T-helper 17 cell (primary cell): ENCODE data around the gene HSD11B1L. TPM values are rescaled to one million over a fixed set of nuclear protein-coding genes. Genes with fewer than 3 reads are reported as not detected.
A peak's percentile ranks its signal among the peaks of the same experiment; 100 is the strongest.

ENCODE experiments used
- ATAC-seq: fragments of 150-1000 bp; cut with Tn5 transposase; 2 replicates; pipeline ENCODE4 v1.10.0; 2021; ENCODE audit warnings: mild to moderate bottlenecking, moderate library complexity
- DNase-seq, 3 donors: peaks; one replicate each; pipeline versions ENCODE4 v3.0.0 to v3.0.0-alpha.2; 2020 to 2021
- H3K9me3 ChIP-seq: one replicate; pipeline ENCODE4 v1.7.0; 2013; ENCODE audit warnings: low read length, mild to moderate bottlenecking; ENCODE audit not compliant: control insufficient read depth, poor library complexity, severe bottlenecking
- H3K27ac Mint-ChIP-seq: one replicate; pipeline ENCODE4 v1.8.0; 2022; ENCODE audit warnings: mild to moderate bottlenecking, moderate library complexity, mixed read lengths
- H3K27me3 Mint-ChIP-seq: one replicate; pipeline ENCODE4 v1.8.0; 2022; ENCODE audit warnings: mixed read lengths
- H3K36me3 Mint-ChIP-seq: one replicate; pipeline ENCODE4 v1.8.0; 2022; ENCODE audit warnings: low read depth, mixed read lengths
- H3K4me1 Mint-ChIP-seq: one replicate; pipeline ENCODE4 v1.8.0; 2022; ENCODE audit warnings: mild to moderate bottlenecking, mixed read lengths
- H3K4me3 Mint-ChIP-seq: one replicate; pipeline ENCODE4 v1.8.0; 2022; ENCODE audit warnings: mild to moderate bottlenecking, moderate library complexity, mixed read lengths
- total RNA-seq, 4 donors: library from RNA in 2 of 4; stranded (reverse) in 2 of 4; gene quantifications; one replicate each; pipeline ENCODE4 v1.2.3 and lab custom pipeline; 2022 to 2026

The HSD11B1L gene
- 1 to 10 TPM; 1.4 to 3.1 TPM for total RNA-seq
- 1.5 to 2.0 reads per million in 2 donors for total RNA-seq (lab: John Stamatoyannopoulos, UW)

GRCh38 chr19:5680437-5681368 is at the start of gene HSD11B1L, which contains the start of gene MICOS13:
TSS of gene HSD11B1L (plus strand) at chr19:5681027. CDS start at chr19:5684833, 3,806 bp downstream.
TSS of gene MICOS13 (minus strand) at chr19:5680516. CDS start at chr19:5680486, 30 bp downstream.
- no peaks in the 10 kb centered on the region for H3K9me3 ChIP-seq
- H3K27ac Mint-ChIP-seq, result peak within 1 kb of the TSS; percentile 96
- ATAC-seq (peak; percentile 95), DNase-seq (peak; percentile 95 to 98 (median 96))
- H3K4me3 Mint-ChIP-seq, result peak within 1 kb of the TSS; percentile 94
- no peaks in the 10 kb centered on the region for H3K36me3 Mint-ChIP-seq
- H3K4me1 Mint-ChIP-seq, result peaks cover 31% of the 10 kb centered on the region
- H3K27me3 Mint-ChIP-seq, result no peaks in the 10 kb centered on the region

GRCh38 chr19:5631567-5632240 is 49.1 kb upstream of the HSD11B1L start:
- no peak for ATAC-seq
- Mint-ChIP-seq H3K4me1 (peaks cover 37% of the 10 kb centered on the region), H3K27me3 (no peaks in the 10 kb centered on the region), H3K27ac (peak overlapping the region; percentile 61), H3K4me3 (peak overlapping the region; percentile 19), H3K36me3 (peaks cover 3% of the 10 kb centered on the region)
- no peaks in the 10 kb centered on the region for H3K9me3 ChIP-seq
- DNase-seq, result no peak

GRCh38 chr19:5632241-5632612 is 48.6 kb upstream of the HSD11B1L start:
- H3K27ac Mint-ChIP-seq, result peak overlapping the region; percentile 61
- peaks cover 3% of the 10 kb centered on the region for H3K36me3 Mint-ChIP-seq
- H3K9me3 ChIP-seq, result no peaks in the 10 kb centered on the region
- no peaks in the 10 kb centered on the region for H3K27me3 Mint-ChIP-seq
- no peak for ATAC-seq
- H3K4me1 Mint-ChIP-seq, result peaks cover 36% of the 10 kb centered on the region
- DNase-seq, result no peak
- H3K4me3 Mint-ChIP-seq, result peak overlapping the region; percentile 45

GRCh38 chr19:5632657-5633056 is 48.2 kb upstream of the HSD11B1L start:
- no peak for DNase-seq
- no peak overlapping the region for H3K4me3 Mint-ChIP-seq
- peak overlapping the region; percentile 61 for H3K27ac Mint-ChIP-seq
- H3K27me3 Mint-ChIP-seq, result no peaks in the 10 kb centered on the region
- peaks cover 3% of the 10 kb centered on the region for H3K36me3 Mint-ChIP-seq
- no peaks in the 10 kb centered on the region for H3K9me3 ChIP-seq
- ATAC-seq, result no peak
- H3K4me1 Mint-ChIP-seq, result peaks cover 32% of the 10 kb centered on the region

- Mint-ChIP-seq H3K4me1 (peaks cover 25% of the 10 kb centered on the region), H3K4me3 (no peak overlapping the region), H3K27ac (peak overlapping the region; percentile 68), H3K36me3 (peaks cover 3% of the 10 kb centered on the region), H3K27me3 (no peaks in the 10 kb centered on the region)
- ATAC-seq (no peak), DNase-seq (no peak)
- no peaks in the 10 kb centered on the region for H3K9me3 ChIP-seq
Measured at GRCh38 chr19:5635427-5635826, 45.4 kb upstream of the HSD11B1L start.

GRCh38 chr19:5637971-5638370 is 42.9 kb upstream of the HSD11B1L start:
- H3K9me3 ChIP-seq, result no peaks in the 10 kb centered on the region
- no peak for ATAC-seq
- no peak for DNase-seq
- peaks cover 18% of the 10 kb centered on the region for H3K4me1 Mint-ChIP-seq
- H3K4me3 Mint-ChIP-seq, result no peak overlapping the region
- no peaks in the 10 kb centered on the region for H3K27me3 Mint-ChIP-seq
- peaks cover 8% of the 10 kb centered on the region for H3K36me3 Mint-ChIP-seq
- H3K27ac Mint-ChIP-seq, result no peak overlapping the region

GRCh38 chr19:5641171-5641570 is 39.7 kb upstream of the HSD11B1L start:
- H3K27ac Mint-ChIP-seq, result no peak overlapping the region
- no peaks in the 10 kb centered on the region for H3K27me3 Mint-ChIP-seq
- no peak for DNase-seq
- ATAC-seq, result no peak
- peaks cover 5% of the 10 kb centered on the region for H3K36me3 Mint-ChIP-seq
- H3K4me1 Mint-ChIP-seq, result peaks cover 19% of the 10 kb centered on the region
- no peaks in the 10 kb centered on the region for H3K9me3 ChIP-seq
- no peak overlapping the region for H3K4me3 Mint-ChIP-seq

GRCh38 chr19:5642204-5642603 is 38.6 kb upstream of the HSD11B1L start:
- Mint-ChIP-seq H3K4me1 (peaks cover 27% of the 10 kb centered on the region), H3K27ac (no peak overlapping the region), H3K4me3 (no peak overlapping the region), H3K36me3 (peaks cover 10% of the 10 kb centered on the region), H3K27me3 (no peaks in the 10 kb centered on the region)
- no peak for DNase-seq
- no peak for ATAC-seq
- no peaks in the 10 kb centered on the region for H3K9me3 ChIP-seq

- H3K9me3 ChIP-seq, result no peaks in the 10 kb centered on the region
- ATAC-seq (no peak), DNase-seq (no peak)
- Mint-ChIP-seq H3K4me1 (peaks cover 27% of the 10 kb centered on the region), H3K4me3 (no peak overlapping the region), H3K36me3 (peaks cover 10% of the 10 kb centered on the region), H3K27me3 (no peaks in the 10 kb centered on the region), H3K27ac (peak overlapping the region; percentile 32)
Measured at GRCh38 chr19:5643060-5643459, 37.8 kb upstream of the HSD11B1L start.

- Mint-ChIP-seq H3K4me3 (no peak overlapping the region), H3K36me3 (peaks cover 10% of the 10 kb centered on the region), H3K4me1 (peaks cover 30% of the 10 kb centered on the region), H3K27me3 (no peaks in the 10 kb centered on the region), H3K27ac (no peak overlapping the region)
- no peaks in the 10 kb centered on the region for H3K9me3 ChIP-seq
- no peak for ATAC-seq
- no peak for DNase-seq
Measured at GRCh38 chr19:5644037-5644436, 36.8 kb upstream of the HSD11B1L start.

GRCh38 chr19:5645409-5645808 is 35.4 kb upstream of the HSD11B1L start:
- no peaks in the 10 kb centered on the region for H3K9me3 ChIP-seq
- H3K4me3 Mint-ChIP-seq, result no peak overlapping the region
- peaks cover 10% of the 10 kb centered on the region for H3K36me3 Mint-ChIP-seq
- H3K4me1 Mint-ChIP-seq, result peaks cover 29% of the 10 kb centered on the region
- peak overlapping the region; percentile 27 for H3K27ac Mint-ChIP-seq
- DNase-seq, result no peak
- H3K27me3 Mint-ChIP-seq, result no peaks in the 10 kb centered on the region
- ATAC-seq, result no peak

GRCh38 chr19:5646703-5647102 is 34.1 kb upstream of the HSD11B1L start:
- Mint-ChIP-seq H3K4me3 (no peak overlapping the region), H3K36me3 (peaks cover 6% of the 10 kb centered on the region), H3K27me3 (no peaks in the 10 kb centered on the region), H3K27ac (no peak overlapping the region), H3K4me1 (peaks cover 23% of the 10 kb centered on the region)
- H3K9me3 ChIP-seq, result no peaks in the 10 kb centered on the region
- DNase-seq (no peak), ATAC-seq (no peak)

- Mint-ChIP-seq H3K27me3 (no peaks in the 10 kb centered on the region), H3K4me3 (no peak overlapping the region), H3K36me3 (peaks cover 5% of the 10 kb centered on the region), H3K27ac (peak overlapping the region; percentile 79), H3K4me1 (peaks cover 22% of the 10 kb centered on the region)
- no peaks in the 10 kb centered on the region for H3K9me3 ChIP-seq
- DNase-seq (no peak), ATAC-seq (no peak)
Measured at GRCh38 chr19:5648464-5648863, 32.4 kb upstream of the HSD11B1L start.
